Mucosa of rectum (tissue), 2 donors: Measurements from ENCODE around the gene TGFA.

Source experiments
- H3K27ac ChIP-seq, 2 donors: one replicate each; pipeline ENCODE4 v1.7.0; 2013; ENCODE audit warnings: inconsistent platforms in 2 of 2, low read depth in 2 of 2, low read length in 2 of 2
- H3K27me3 ChIP-seq, 2 donors: one replicate each; pipeline ENCODE4 v1.7.0; 2013; ENCODE audit warnings: low read length in 2 of 2; ENCODE audit not compliant: control insufficient read depth in 2 of 2, insufficient read depth in 2 of 2
- H3K36me3 ChIP-seq, 2 donors: one replicate each; pipeline ENCODE4 v1.7.0; 2013; ENCODE audit warnings: low read length in 2 of 2; ENCODE audit not compliant: control insufficient read depth in 2 of 2, insufficient read depth in 2 of 2
- H3K4me1 ChIP-seq, 2 donors: one replicate each; pipeline ENCODE4 v1.7.0; 2013; ENCODE audit warnings: low read length in 2 of 2, mild to moderate bottlenecking in 1 of 2; ENCODE audit not compliant: control insufficient read depth in 2 of 2, insufficient read depth in 2 of 2
- H3K4me3 ChIP-seq, 2 donors: one replicate each; pipeline ENCODE4 v1.7.0; 2013; ENCODE audit warnings: low read length in 2 of 2
- H3K9ac ChIP-seq, 2 donors: one replicate each; pipeline ENCODE4 v1.7.0; 2013; ENCODE audit warnings: low read length in 2 of 2, low read depth in 1 of 2, mild to moderate bottlenecking in 1 of 2
- H3K9me3 ChIP-seq, 2 donors: one replicate each; pipeline ENCODE4 v1.7.0; 2013; ENCODE audit warnings: low read length in 2 of 2; ENCODE audit not compliant: control insufficient read depth in 2 of 2
- donor health status: healthy.
- donor health status: Normal muscosa, but diverticular disease.

The TGFA gene

DNA sequence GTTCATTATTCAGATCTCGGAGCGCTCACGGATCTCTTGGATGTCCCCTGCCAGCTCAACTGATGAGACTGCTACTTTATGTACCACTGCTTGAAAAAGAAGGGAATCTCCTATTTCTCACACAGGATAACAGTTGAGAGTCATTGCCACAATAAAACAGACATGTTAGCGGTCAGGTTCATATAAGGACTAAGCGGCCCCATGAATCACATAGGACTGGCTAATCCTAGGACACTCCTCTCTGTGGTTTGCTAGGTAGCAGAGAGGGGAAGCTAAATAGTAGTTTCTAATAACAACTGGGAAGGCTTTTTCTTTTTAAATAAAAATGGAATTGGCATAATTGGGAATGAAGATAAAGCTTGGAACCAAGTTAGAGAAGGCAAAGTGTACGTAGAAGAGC is 15.9 kb upstream of the TGFA start:
- no peaks in the 10 kb centered on the region for H3K4me1 ChIP-seq
- no peak overlapping the region for H3K27ac ChIP-seq
- no peak overlapping the region for H3K4me3 ChIP-seq
- H3K36me3 ChIP-seq = no peaks in the 10 kb centered on the region
- no peaks in the 10 kb centered on the region for H3K9me3 ChIP-seq
- no peaks in the 10 kb centered on the region for H3K27me3 ChIP-seq
- no peak overlapping the region for H3K9ac ChIP-seq

DNA sequence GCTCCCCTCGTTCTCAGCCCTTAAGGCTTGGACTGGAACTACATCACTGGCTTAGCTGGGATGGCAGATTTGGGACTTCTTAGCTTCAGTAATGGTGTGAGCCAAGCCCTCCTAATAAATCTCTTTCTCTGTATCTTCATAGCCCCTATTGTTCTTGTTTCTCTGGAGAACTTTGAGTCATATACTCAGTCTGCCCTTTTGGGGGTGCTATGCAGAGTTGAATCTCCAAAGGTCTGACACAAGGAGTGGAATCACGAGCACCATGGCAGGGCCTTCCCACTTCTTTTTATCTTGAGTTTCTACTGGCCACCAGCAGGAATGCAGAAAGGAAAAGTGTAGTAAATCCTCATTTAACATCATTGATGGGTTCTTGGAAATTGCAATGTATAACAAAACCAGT is 13.3 kb upstream of the TGFA start:
- Histone ChIP-seq H3K36me3 (no peaks in the 10 kb centered on the region), H3K9ac (no peak overlapping the region), H3K27me3 (no peaks in the 10 kb centered on the region), H3K9me3 (no peaks in the 10 kb centered on the region), H3K4me1 (no peaks in the 10 kb centered on the region), H3K27ac (no peak overlapping the region), H3K4me3 (no peak overlapping the region)

DNA sequence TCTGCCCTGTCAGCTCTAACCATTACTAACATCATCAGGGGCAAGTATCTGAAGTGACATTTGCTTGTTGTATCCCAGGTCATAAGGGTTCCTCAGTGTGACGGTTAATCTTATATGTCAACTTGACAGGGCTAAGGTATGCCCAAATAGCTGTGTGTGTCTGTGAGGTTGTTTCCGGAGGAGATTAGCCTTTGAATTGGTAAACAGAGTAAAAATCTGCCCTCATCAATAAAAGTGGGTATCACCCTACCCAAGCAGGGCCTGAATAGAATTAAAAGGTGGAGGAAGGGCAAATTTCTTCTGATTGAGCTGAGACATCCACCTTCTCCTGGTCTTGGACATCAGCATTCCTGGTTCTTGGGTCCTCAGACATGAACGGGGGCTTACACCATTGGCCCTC is 12.8 kb upstream of the TGFA start:
- H3K9ac ChIP-seq = no peak overlapping the region
- H3K36me3 ChIP-seq = no peaks in the 10 kb centered on the region
- H3K4me3 ChIP-seq = no peak overlapping the region
- H3K27ac ChIP-seq = no peak overlapping the region
- no peaks in the 10 kb centered on the region for H3K9me3 ChIP-seq
- H3K4me1 ChIP-seq = no peaks in the 10 kb centered on the region
- no peaks in the 10 kb centered on the region for H3K27me3 ChIP-seq

DNA sequence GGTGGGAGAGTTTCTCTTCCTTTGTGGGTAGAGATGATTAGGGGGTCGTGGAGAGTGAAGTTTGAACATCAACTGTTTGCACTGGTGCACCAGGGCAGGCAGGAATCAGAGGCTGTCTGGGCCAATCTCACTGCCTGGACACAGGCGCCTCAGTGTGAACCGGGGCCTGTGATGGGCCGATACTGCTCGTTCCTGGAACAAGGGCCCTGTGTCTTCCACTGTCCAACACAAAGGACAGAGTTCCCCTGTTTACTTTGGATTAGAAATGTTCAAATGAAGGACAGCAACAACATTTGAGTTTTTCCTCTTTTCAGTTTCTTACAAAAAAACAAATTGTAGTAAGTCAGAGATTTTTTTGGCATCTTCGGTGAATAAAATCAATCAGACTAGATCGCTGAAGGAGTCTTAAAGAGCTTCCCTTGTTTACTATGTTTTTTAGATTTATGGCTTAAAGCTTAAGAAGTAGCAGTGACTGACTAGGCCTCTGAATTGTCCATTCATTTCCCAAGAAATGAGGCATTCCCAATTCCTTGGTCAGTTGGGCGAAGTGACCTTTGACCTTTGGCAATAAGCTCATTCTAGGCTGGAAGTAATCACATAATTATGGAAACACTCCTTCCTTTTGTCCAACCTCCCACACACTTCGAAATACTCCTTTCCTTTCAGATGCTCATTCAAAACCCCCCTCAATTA is 11.6 kb upstream of the TGFA start:
- H3K27ac ChIP-seq = no peak overlapping the region
- H3K4me3 ChIP-seq = no peak overlapping the region
- H3K4me1 ChIP-seq = no peaks in the 10 kb centered on the region
- H3K36me3 ChIP-seq = no peaks in the 10 kb centered on the region
- H3K9me3 ChIP-seq = no peaks in the 10 kb centered on the region
- no peaks in the 10 kb centered on the region for H3K27me3 ChIP-seq
- H3K9ac ChIP-seq = no peak overlapping the region

DNA sequence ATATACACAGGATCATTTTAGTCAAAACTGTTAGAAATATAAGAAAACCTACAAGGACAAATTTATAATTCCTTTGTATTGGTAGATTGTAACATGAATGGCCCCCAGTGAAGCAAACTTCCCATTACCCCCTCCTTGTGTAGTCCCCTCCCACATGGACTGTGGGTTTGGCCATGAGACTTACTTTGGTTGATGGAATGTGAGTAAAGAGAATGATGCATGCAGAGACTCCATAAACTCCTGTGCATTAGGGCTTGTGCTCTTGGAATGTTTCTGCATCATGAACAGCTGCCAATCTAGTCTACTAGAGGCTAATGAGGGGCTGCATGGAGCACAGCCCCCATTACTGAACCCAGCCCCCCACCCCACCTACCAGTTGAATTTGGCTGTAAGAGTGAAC is 8.3 kb upstream of the TGFA start:
- Histone ChIP-seq H3K9ac (no peak overlapping the region), H3K4me3 (no peak overlapping the region), H3K36me3 (no peaks in the 10 kb centered on the region), H3K27me3 (no peaks in the 10 kb centered on the region), H3K9me3 (no peaks in the 10 kb centered on the region), H3K27ac (no peak overlapping the region), H3K4me1 (peaks cover 0 to 10% of the 10 kb centered on the region in 2 donors)

DNA sequence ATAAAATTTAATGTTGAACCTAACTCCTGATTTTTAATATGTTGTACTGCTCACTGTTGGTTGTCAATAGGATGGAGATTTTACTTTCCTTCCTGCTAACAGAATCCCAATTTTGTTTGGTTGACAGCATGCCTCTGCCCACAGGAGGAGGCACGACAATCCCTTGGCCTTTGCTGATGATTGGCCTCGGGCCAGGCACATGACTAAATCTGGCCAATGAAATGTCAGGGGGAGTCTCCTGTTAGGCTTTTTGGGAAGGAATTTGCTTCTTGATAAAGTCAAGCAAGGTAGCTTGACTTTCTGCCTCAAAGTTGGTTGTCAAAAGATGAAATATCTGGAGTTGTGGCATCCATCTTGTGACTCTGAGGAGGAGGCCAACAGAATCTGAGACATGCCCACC is 6.8 kb upstream of the TGFA start:
- Histone ChIP-seq H3K4me1 (peaks cover 0 to 16% of the 10 kb centered on the region in 2 donors), H3K36me3 (no peaks in the 10 kb centered on the region), H3K27me3 (no peaks in the 10 kb centered on the region), H3K4me3 (no peak overlapping the region), H3K9me3 (no peaks in the 10 kb centered on the region), H3K9ac (no peak overlapping the region), H3K27ac (no peak overlapping the region)

DNA sequence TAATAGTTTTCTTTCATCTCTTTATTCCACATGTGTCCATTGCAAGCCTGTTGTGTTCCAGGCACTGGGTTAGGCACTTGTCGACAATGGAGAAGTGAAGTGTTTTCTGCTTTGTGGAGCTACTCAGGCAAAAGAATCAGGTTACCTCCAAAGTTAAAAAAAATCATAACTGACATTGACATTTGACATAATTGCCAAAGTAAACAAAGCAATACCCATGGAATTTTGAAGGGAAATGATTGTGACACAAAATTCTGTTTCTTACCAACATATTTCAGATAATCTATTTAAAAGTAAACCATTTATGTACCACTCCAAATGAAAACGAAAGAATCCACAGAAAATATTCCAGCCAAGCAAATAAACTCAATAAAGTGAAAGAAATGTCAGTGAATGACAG is 6.4 kb upstream of the TGFA start:
- H3K36me3 ChIP-seq = no peaks in the 10 kb centered on the region
- no peak overlapping the region for H3K9ac ChIP-seq
- H3K27ac ChIP-seq = no peak overlapping the region
- H3K9me3 ChIP-seq = no peaks in the 10 kb centered on the region
- H3K27me3 ChIP-seq = peaks cover 0 to 2% of the 10 kb centered on the region in 2 donors
- H3K4me1 ChIP-seq = peaks cover 2 to 17% of the 10 kb centered on the region in 2 donors
- H3K4me3 ChIP-seq = no peak overlapping the region

DNA sequence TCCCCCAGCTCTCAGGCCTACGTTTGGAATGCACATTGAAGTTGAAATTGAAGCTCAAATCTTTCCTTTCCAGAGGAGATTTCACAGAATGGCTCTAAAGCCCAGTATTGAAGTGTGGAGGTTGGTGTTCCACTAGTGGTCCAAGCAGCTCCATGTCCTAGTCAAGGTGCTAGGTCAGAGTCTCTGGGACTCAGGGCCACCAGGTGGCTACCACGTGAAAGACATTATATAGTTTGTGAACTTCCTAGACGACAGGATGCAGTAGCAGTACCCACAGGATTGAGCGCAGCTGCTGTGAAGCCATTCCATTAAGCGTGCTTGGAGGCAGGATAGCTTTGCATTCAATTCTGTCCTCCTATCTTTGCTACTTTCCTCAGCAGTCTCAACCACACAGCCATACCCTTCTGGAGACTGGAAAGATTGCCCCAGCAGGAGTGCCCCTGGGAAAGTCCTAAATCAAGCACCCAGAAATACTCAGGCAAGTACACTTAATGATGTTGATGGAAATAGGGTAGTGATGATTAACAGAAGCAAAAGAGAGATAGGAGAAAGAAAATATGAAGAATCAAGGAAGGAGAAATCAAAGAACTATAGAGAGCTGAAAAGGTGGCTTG is 4.7 kb upstream of the TGFA start:
- H3K36me3 ChIP-seq = no peaks in the 10 kb centered on the region
- H3K4me3 ChIP-seq = no peak overlapping the region
- H3K9me3 ChIP-seq = no peaks in the 10 kb centered on the region
- peaks cover 11 to 21% of the 10 kb centered on the region in 2 donors for H3K4me1 ChIP-seq
- no peak overlapping the region for H3K9ac ChIP-seq
- peak overlapping the region in 1 of 2 donors; percentile 73 for H3K27ac ChIP-seq
- peaks cover 0 to 2% of the 10 kb centered on the region in 2 donors for H3K27me3 ChIP-seq

DNA sequence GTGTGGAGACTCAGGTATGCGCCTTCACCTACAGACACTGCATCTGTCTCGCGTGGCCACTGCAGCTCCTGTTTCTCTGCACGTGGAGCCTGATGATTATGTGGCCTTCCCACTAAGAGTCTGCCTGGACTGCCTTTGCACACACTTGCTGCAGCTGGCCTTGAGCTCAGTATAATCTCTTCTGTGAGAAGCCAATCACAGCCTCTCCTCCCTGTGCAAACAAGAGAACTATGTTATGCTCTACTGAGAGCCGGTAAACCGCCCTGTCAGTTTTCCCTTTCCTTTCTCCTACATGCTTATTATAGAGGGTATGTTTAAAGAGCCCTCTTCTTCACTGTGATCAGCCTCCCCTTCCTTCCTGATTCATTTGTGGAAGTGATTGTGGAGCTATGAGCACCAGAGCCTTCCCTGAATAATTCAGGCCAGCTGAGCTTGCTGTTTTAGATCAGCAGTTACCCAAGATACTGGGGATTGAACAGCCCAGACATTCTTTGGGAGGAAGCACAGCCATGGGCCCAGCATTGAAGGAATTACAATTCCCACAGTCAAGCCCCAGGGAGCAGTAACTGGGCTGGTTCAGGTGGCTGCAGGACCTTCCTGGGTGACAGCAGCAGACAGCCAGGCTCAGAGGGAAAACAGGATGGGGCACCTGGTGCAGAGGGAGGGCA is 3.7 kb upstream of the TGFA start:
- no peak overlapping the region for H3K4me3 ChIP-seq
- H3K9me3 ChIP-seq = no peaks in the 10 kb centered on the region
- H3K27ac ChIP-seq = peak overlapping the region; percentile 26 to 73
- H3K27me3 ChIP-seq = peaks cover 0 to 2% of the 10 kb centered on the region in 2 donors
- H3K4me1 ChIP-seq = peaks cover 14 to 21% of the 10 kb centered on the region in 2 donors
- H3K9ac ChIP-seq = peak overlapping the region in 1 of 2 donors; percentile 8
- no peaks in the 10 kb centered on the region for H3K36me3 ChIP-seq

DNA sequence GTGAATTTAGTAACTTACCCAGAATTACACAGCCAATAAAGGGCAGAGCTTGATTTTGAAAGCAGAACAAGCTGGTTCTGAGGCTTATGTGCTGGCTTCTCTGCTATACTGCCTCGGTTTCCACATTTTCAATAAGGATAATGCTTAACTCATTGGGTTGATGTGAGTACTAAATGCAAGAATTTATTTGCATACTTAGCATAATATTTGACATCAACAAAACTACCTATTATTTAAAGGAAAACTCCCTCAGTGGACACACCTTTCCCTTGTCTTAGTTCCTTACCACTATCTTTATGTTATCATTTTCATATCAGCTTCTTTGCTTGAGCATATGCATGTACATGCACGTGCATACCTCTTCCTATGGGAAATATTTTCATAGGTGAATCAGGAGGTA is 3.0 kb upstream of the TGFA start:
- Histone ChIP-seq H3K9ac (no peak overlapping the region), H3K36me3 (no peaks in the 10 kb centered on the region), H3K27me3 (peaks cover 0 to 2% of the 10 kb centered on the region in 2 donors), H3K9me3 (no peaks in the 10 kb centered on the region), H3K4me3 (no peak overlapping the region), H3K4me1 (peaks cover 14 to 21% of the 10 kb centered on the region in 2 donors), H3K27ac (no peak overlapping the region)
